ENCODE measurements around the gene LILRB3.
"Not testable (repeated sequence)": the region's sequence is repeated elsewhere in the genome, so short reads cannot be mapped to it uniquely, and the experiment has no call there.

Gene LILRB3

GRCh38 chr19:54242234-54242633 lies 19.4 kb upstream of the LILRB3 start:
- not testable (repeated sequence) for DNase-seq

- DNase-seq: not testable (repeated sequence)
Observed at GRCh38 chr19:54240372-54241336, 17.8 kb upstream of the LILRB3 start.

GRCh38 chr19:54239491-54240371 lies 16.9 kb upstream of the LILRB3 start:
- DNase-seq: not testable (repeated sequence)

DNA sequence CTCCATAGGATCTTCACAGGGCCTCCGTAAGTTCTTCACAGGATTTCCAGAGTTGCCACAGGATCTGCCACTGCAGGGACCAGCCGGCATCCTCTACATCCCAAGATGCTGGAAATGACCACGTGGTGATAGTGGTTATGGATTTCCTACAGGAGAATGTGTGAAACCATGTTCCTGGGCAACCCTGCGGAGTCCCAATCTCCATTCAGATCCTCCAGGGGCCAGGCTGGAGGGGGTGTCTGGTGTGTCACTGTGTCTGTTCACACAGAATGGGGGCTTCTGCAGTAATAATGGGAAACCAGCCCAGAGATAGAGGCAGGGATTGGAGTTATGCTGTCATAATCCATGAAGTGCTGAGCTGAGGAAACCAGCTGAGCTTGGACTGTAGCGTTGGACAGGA lies 11.1 kb upstream of the LILRB3 start:
- DNase-seq: no peak

- DNase-seq: peak; percentile 8
Observed at GRCh38 chr19:54231077-54231931, 8.5 kb upstream of the LILRB3 start.

DNA sequence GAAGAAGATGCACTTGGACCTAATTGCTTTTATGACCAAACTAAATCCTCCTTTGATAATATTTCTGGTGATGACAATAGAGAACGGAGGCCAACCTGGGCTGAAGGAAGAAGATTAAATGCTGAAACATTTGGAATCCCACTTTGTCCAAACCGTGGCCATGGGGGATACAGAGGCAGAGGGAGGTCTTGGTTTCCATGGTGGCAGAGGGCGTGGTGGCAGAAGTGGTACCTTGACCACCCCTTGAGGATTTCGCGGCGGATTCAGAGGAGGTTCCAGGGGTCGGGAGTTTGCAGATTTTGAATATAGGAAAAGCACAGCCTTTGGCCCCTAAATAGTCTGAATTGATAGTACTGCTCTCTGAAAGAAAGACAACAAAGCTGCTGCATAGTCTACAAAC lies 7.2 kb upstream of the LILRB3 start:
- DNase-seq: no peak

DNA sequence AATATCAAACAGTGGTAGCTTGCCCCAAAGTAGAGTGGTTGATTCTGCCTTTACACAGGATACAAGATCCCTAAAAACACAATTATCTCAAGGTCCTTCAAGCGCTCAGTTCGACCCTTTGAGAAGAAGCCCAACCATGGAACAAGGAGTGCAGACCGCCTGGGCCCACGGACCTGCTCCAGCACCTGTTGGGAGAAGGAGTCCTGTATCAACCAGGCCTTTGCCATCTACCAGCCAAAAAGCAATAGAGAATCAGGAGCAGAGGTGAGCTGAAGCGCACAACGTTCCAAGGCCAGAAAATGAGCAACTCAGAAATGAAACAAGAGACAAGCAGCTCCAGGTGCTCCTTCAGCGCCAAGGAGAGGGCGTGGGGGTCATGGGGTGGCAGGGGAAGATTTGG lies 6.3 kb upstream of the LILRB3 start:
- DNase-seq: no peak

DNA sequence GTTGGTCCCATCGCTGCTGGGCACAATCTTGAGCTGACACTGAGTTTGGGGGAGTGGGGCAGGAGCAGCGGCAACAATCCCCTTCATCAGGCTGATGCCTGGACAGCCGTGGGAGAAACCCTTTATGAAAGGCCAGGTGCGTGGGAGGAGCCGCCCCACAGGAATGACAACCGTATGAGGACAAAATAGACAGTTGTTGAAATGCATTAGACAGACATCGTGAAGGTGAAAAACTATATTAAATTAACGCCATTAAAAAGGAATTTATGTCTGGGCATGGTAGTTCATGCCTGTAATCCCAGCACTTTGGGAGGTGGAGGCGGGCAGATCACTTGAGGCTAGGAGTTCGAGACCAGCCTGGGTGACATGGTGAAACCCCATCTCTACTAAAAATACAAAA lies 1.8 kb upstream of the LILRB3 start:
- DNase-seq: not testable (repeated sequence)

- DNase-seq: not testable (repeated sequence)
Observed at GRCh38 chr19:54223937-54224281, 1.1 kb upstream of the LILRB3 start.

GRCh38 chr19:54223277-54223936 lies 600 bp upstream of the LILRB3 start:
- not testable (repeated sequence) for DNase-seq

- DNase-seq: not testable (repeated sequence)
Observed at GRCh38 chr19:54221947-54222346, 860 bp downstream of the LILRB3 start.

GRCh38 chr19:54219702-54220101 lies 3.1 kb downstream of the LILRB3 start:
- DNase-seq: not testable (repeated sequence)

GRCh38 chr19:54218960-54219661 lies 3.7 kb downstream of the LILRB3 start:
- no peak for DNase-seq

- no peak for DNase-seq
Observed at GRCh38 chr19:54218259-54218658, 4.5 kb downstream of the LILRB3 start.

GRCh38 chr19:54217517-54218247 lies 5.1 kb downstream of the LILRB3 start:
- DNase-seq: not testable (repeated sequence)

GRCh38 chr19:54216869-54217268 lies 5.9 kb downstream of the LILRB3 start:
- no peak for DNase-seq

- DNase-seq: not testable (repeated sequence)
Observed at GRCh38 chr19:54214734-54215133, 8.1 kb downstream of the LILRB3 start.

GRCh38 chr19:54214217-54214616 lies 8.6 kb downstream of the LILRB3 start:
- DNase-seq: not testable (repeated sequence)

- no peak for DNase-seq
Observed at GRCh38 chr19:54211235-54211634, 11.6 kb downstream of the LILRB3 start.

GRCh38 chr19:54209811-54210494 lies 12.9 kb downstream of the LILRB3 start:
- DNase-seq: peak; percentile 81

All from NCI-H2081 treated with DMSO at 0.1 percent for 48 hours (cell line).